ENCODE data around the gene THSD4.
A peak's percentile ranks its signal among the peaks of the same experiment; 100 is the strongest.

THSD4 gene

GRCh38 chr15:71530116-71530515 lies 414.8 kb downstream of the THSD4 start:
- Histone ChIP-seq H3K79me2 (ENCODE audit: control insufficient read depth, low read length) (no peaks in the 10 kb centered on the region), H4K20me1 (ENCODE audit: control insufficient read depth, insufficient read depth, low read depth, low read length) (no peaks in the 10 kb centered on the region), H3F3A (ENCODE audit: control insufficient read depth, insufficient read depth) (no peaks in the 10 kb centered on the region), H3K4me2 (ENCODE audit: low read length) (no peak overlapping the region), H3K9me2 (replicated peaks; ENCODE audit: control insufficient read depth, low read length) (no peaks in the 10 kb centered on the region), H3K27me3 (ENCODE audit: control insufficient read depth, low read length) (peaks cover 8% of the 10 kb centered on the region; the same call in 1 of the 2 replicates), H3K36me3 (ENCODE audit: control insufficient read depth, low read length) (no peaks in the 10 kb centered on the region), H3K27ac (ENCODE audit: low read depth, low read length) (no peak overlapping the region), H3K9me3 (ENCODE audit: control insufficient read depth, insufficient read depth, low read length) (no peaks in the 10 kb centered on the region), H3K4me1 (ENCODE audit: control insufficient read depth, low read length) (no peaks in the 10 kb centered on the region), H3K4me3 (ENCODE audit: low read length) (no peak overlapping the region)
- TF ChIP-seq CTCF (IDR thresholded peaks at IDR 0.05; ENCODE audit: low read depth, low read length, poor library complexity, severe bottlenecking) (no peak), EZH2phosphoT487 (IDR thresholded peaks at IDR 0.05; ENCODE audit: borderline replicate concordance, low read length) (no peak)

DNA sequence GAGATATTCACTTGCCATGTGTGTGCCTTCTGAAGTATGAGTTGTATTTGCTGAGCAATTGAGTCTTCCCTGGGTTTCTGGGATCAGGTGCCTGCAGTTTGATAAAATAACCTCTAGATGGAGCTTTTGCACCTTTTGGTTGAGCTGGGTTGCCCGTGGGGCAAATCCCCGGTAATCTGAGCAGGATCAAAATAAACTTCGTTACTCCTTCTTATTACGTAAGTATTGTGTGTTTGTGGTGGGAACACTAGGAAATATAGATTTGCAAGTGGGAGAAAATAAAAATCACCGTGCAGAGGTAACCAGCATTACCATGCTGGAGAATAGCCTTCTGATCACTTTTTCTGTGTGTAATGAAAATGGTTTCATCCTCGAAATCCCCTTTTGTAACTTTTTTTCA lies 417.7 kb downstream of the THSD4 start:
- Histone ChIP-seq H3K4me2 (ENCODE audit: low read length) (no peak overlapping the region), H3K4me1 (ENCODE audit: control insufficient read depth, low read length) (no peaks in the 10 kb centered on the region), H3K9me3 (ENCODE audit: control insufficient read depth, insufficient read depth, low read length) (no peaks in the 10 kb centered on the region), H3K27me3 (ENCODE audit: control insufficient read depth, low read length) (peaks cover 8% of the 10 kb centered on the region; the same call in 1 of the 2 replicates), H3K36me3 (ENCODE audit: control insufficient read depth, low read length) (no peaks in the 10 kb centered on the region), H3K27ac (ENCODE audit: low read depth, low read length) (no peak overlapping the region), H3K79me2 (ENCODE audit: control insufficient read depth, low read length) (no peaks in the 10 kb centered on the region), H3K9me2 (replicated peaks; ENCODE audit: control insufficient read depth, low read length) (no peaks in the 10 kb centered on the region), H3K4me3 (ENCODE audit: low read length) (no peak overlapping the region), H4K20me1 (ENCODE audit: control insufficient read depth, insufficient read depth, low read depth, low read length) (no peaks in the 10 kb centered on the region), H3F3A (ENCODE audit: control insufficient read depth, insufficient read depth) (no peaks in the 10 kb centered on the region)
- TF ChIP-seq EZH2phosphoT487 (IDR thresholded peaks at IDR 0.05; ENCODE audit: borderline replicate concordance, low read length): no peak
- peak; percentile 67 for TF ChIP-seq CTCF (IDR thresholded peaks at IDR 0.05; ENCODE audit: low read depth, low read length, poor library complexity, severe bottlenecking)

- no peaks in the 10 kb centered on the region for H3K9me3 ChIP-seq (ENCODE audit: control insufficient read depth, insufficient read depth, low read length)
- no peaks in the 10 kb centered on the region for H3K9me2 ChIP-seq (replicated peaks; ENCODE audit: control insufficient read depth, low read length)
- H3K27me3 ChIP-seq (ENCODE audit: control insufficient read depth, low read length): peaks cover 3% of the 10 kb centered on the region; the same call in 1 of the 2 replicates
- no peaks in the 10 kb centered on the region for H3K79me2 ChIP-seq (ENCODE audit: control insufficient read depth, low read length)
- H3K4me2 ChIP-seq (ENCODE audit: low read length): no peak overlapping the region
- TF ChIP-seq CTCF (IDR thresholded peaks at IDR 0.05; ENCODE audit: low read depth, low read length, poor library complexity, severe bottlenecking) (no peak), EZH2phosphoT487 (IDR thresholded peaks at IDR 0.05; ENCODE audit: borderline replicate concordance, low read length) (no peak)
- no peak overlapping the region for H3K27ac ChIP-seq (ENCODE audit: low read depth, low read length)
- H3F3A ChIP-seq (ENCODE audit: control insufficient read depth, insufficient read depth): no peaks in the 10 kb centered on the region
- no peak overlapping the region for H3K4me3 ChIP-seq (ENCODE audit: low read length)
- no peaks in the 10 kb centered on the region for H4K20me1 ChIP-seq (ENCODE audit: control insufficient read depth, insufficient read depth, low read depth, low read length)
- no peaks in the 10 kb centered on the region for H3K4me1 ChIP-seq (ENCODE audit: control insufficient read depth, low read length)
- no peaks in the 10 kb centered on the region for H3K36me3 ChIP-seq (ENCODE audit: control insufficient read depth, low read length)
Observed at GRCh38 chr15:71538181-71538580, 422.9 kb downstream of the THSD4 start.
